ENCODE results near the gene KCNJ14.

Gene KCNJ14

GRCh38 chr19:48455908-48456562 lies 661 bp downstream of the KCNJ14 start:
- Histone ChIP-seq H3K4me1 (ENCODE audit: low read length) (no peaks in the 10 kb centered on the region), H3K9ac (ENCODE audit: low read length) (no peak overlapping the region), H3K4me2 (ENCODE audit: low read depth, low read length) (no peak overlapping the region), H3F3A (ENCODE audit: insufficient read depth, low read length) (no peaks in the 10 kb centered on the region), H3K36me3 (replicated peaks; ENCODE audit: insufficient read depth, low read length) (0 out of 2 replicates have a peak, but pooled peaks cover 6% of the 10 kb centered on the region), H3K27me3 (replicated peaks; ENCODE audit: insufficient read depth, low read length) (no peaks in the 10 kb centered on the region), H3K79me2 (ENCODE audit: low read length) (peaks cover 29% of the 10 kb centered on the region; the same call in 1 of the 2 replicates), H2AFZ (ENCODE audit: low read length) (no peak overlapping the region), H3K9me2 (replicated peaks; ENCODE audit: insufficient read depth, low read length) (no peaks in the 10 kb centered on the region), H3K9me3 (replicated peaks; ENCODE audit: insufficient read depth, low read length) (no peaks in the 10 kb centered on the region), H4K20me1 (ENCODE audit: insufficient read depth, low read length) (no peaks in the 10 kb centered on the region), H3K4me3 (ENCODE audit: low read length) (no peak overlapping the region), H3K27ac (ENCODE audit: low read length) (no peak overlapping the region)
- no peak for DNase-seq
- TF ChIP-seq EZH2phosphoT487 (IDR thresholded peaks at IDR 0.05; ENCODE audit: low read length) = no peak
- TF ChIP-seq CTCF (IDR thresholded peaks at IDR 0.05; ENCODE audit: low read length) = no peak
- TF ChIP-seq EZH2 (optimal IDR thresholded peaks at IDR 0.05; ENCODE audit: low read depth, low read length) = no peak

- Histone ChIP-seq H2AFZ (ENCODE audit: low read length) (no peak overlapping the region), H3K4me1 (ENCODE audit: low read length) (no peaks in the 10 kb centered on the region), H3K4me2 (ENCODE audit: low read depth, low read length) (no peak overlapping the region), H3K27ac (ENCODE audit: low read length) (no peak overlapping the region), H3K9me2 (replicated peaks; ENCODE audit: insufficient read depth, low read length) (no peaks in the 10 kb centered on the region), H3K4me3 (ENCODE audit: low read length) (no peak overlapping the region), H3F3A (ENCODE audit: insufficient read depth, low read length) (no peaks in the 10 kb centered on the region), H4K20me1 (ENCODE audit: insufficient read depth, low read length) (no peaks in the 10 kb centered on the region), H3K9me3 (replicated peaks; ENCODE audit: insufficient read depth, low read length) (no peaks in the 10 kb centered on the region), H3K27me3 (replicated peaks; ENCODE audit: insufficient read depth, low read length) (no peaks in the 10 kb centered on the region), H3K9ac (ENCODE audit: low read length) (no peak overlapping the region), H3K36me3 (replicated peaks; ENCODE audit: insufficient read depth, low read length) (0 out of 2 replicates have a peak, but pooled peaks cover 6% of the 10 kb centered on the region), H3K79me2 (ENCODE audit: low read length) (peaks cover 22% of the 10 kb centered on the region; the same call in 1 of the 2 replicates)
- no peak for DNase-seq
- TF ChIP-seq CTCF (IDR thresholded peaks at IDR 0.05; ENCODE audit: low read length) (no peak), EZH2phosphoT487 (IDR thresholded peaks at IDR 0.05; ENCODE audit: low read length) (no peak), EZH2 (optimal IDR thresholded peaks at IDR 0.05; ENCODE audit: low read depth, low read length) (no peak)
These were observed 1.5 kb downstream of the KCNJ14 start for GRCh38 chr19:48456864-48457263.

- no peaks in the 10 kb centered on the region for H4K20me1 ChIP-seq (ENCODE audit: insufficient read depth, low read length)
These were observed 2.6 kb downstream of the KCNJ14 start for GRCh38 chr19:48458016-48458415.

GRCh38 chr19:48461651-48461981 lies 6.2 kb downstream of the KCNJ14 start:
- Histone ChIP-seq H3F3A (ENCODE audit: insufficient read depth, low read length) (no peaks in the 10 kb centered on the region), H3K9me3 (replicated peaks; ENCODE audit: insufficient read depth, low read length) (no peaks in the 10 kb centered on the region), H3K9me2 (replicated peaks; ENCODE audit: insufficient read depth, low read length) (no peaks in the 10 kb centered on the region), H4K20me1 (ENCODE audit: insufficient read depth, low read length) (no peaks in the 10 kb centered on the region), H3K79me2 (ENCODE audit: low read length) (no peaks in the 10 kb centered on the region), H3K4me2 (ENCODE audit: low read depth, low read length) (no peak overlapping the region), H3K4me3 (ENCODE audit: low read length) (no peak overlapping the region), H3K36me3 (replicated peaks; ENCODE audit: insufficient read depth, low read length) (0 out of 2 replicates have a peak, but pooled peaks cover 3% of the 10 kb centered on the region), H3K9ac (ENCODE audit: low read length) (no peak overlapping the region), H3K27me3 (replicated peaks; ENCODE audit: insufficient read depth, low read length) (no peaks in the 10 kb centered on the region), H3K27ac (ENCODE audit: low read length) (no peak overlapping the region), H3K4me1 (ENCODE audit: low read length) (no peaks in the 10 kb centered on the region), H2AFZ (ENCODE audit: low read length) (no peak overlapping the region)
- no peak for TF ChIP-seq CTCF (IDR thresholded peaks at IDR 0.05; ENCODE audit: low read length)
- TF ChIP-seq EZH2 (optimal IDR thresholded peaks at IDR 0.05; ENCODE audit: low read depth, low read length) = no peak
- TF ChIP-seq EZH2phosphoT487 (IDR thresholded peaks at IDR 0.05; ENCODE audit: low read length) = no peak
- DNase-seq = no peak

More at GRCh38 chr19:48458016-48458415, 2.6 kb downstream of the KCNJ14 start:
- H3K9me3 ChIP-seq (replicated peaks; ENCODE audit: insufficient read depth, low read length) = no peaks in the 10 kb centered on the region
- 0 out of 2 replicates have a peak, but pooled peaks cover 6% of the 10 kb centered on the region for H3K36me3 ChIP-seq (replicated peaks; ENCODE audit: insufficient read depth, low read length)
- H3K4me3 ChIP-seq (ENCODE audit: low read length) = no peak overlapping the region
- H3K4me1 ChIP-seq (ENCODE audit: low read length) = no peaks in the 10 kb centered on the region
- H2AFZ ChIP-seq (ENCODE audit: low read length) = no peak overlapping the region
- no peaks in the 10 kb centered on the region for H3F3A ChIP-seq (ENCODE audit: insufficient read depth, low read length)
- H3K27me3 ChIP-seq (replicated peaks; ENCODE audit: insufficient read depth, low read length) = no peaks in the 10 kb centered on the region
- H3K27ac ChIP-seq (ENCODE audit: low read length) = no peak overlapping the region
- H3K9ac ChIP-seq (ENCODE audit: low read length) = no peak overlapping the region
- no peaks in the 10 kb centered on the region for H3K9me2 ChIP-seq (replicated peaks; ENCODE audit: insufficient read depth, low read length)
- H3K4me2 ChIP-seq (ENCODE audit: low read depth, low read length) = no peak overlapping the region
- TF ChIP-seq EZH2phosphoT487 (IDR thresholded peaks at IDR 0.05; ENCODE audit: low read length) (no peak), EZH2 (optimal IDR thresholded peaks at IDR 0.05; ENCODE audit: low read depth, low read length) (no peak)
- DNase-seq = no peak
- H3K79me2 ChIP-seq (ENCODE audit: low read length) = peaks cover 13% of the 10 kb centered on the region; the same call in 1 of the 2 replicates
